ENCODE measurements around the gene LGR4. TPM values are rescaled to one million over a fixed set of nuclear protein-coding genes. Genes with fewer than 3 reads are reported as not detected.

Gene LGR4
- total RNA-seq, 1 experiment from 2014 or later, result 99.2 TPM

GRCh38 chr11:27509908-27510307 lies 37.3 kb upstream of the LGR4 start:
- no peak overlapping the region for H2AFZ ChIP-seq (ENCODE audit: low read length)
- Mint-ChIP-seq H3K27me3 (ENCODE audit: low read depth) (no peaks in the 10 kb centered on the region; the same call in 1 of the 2 replicates), H3K9me3 (no peaks in the 10 kb centered on the region), H3K4me3 (no peak overlapping the region), H3K4me1 (peaks cover 22 to 30% of the 10 kb centered on the region in 2 experiments), H3K27ac (no peak overlapping the region), H3K36me3 (ENCODE audit: insufficient read depth in 1 of 3, low read depth in 3 of 3) (no peaks in the 10 kb centered on the region; a peak in 1 of 7 replicates)
- no CpG with 5 or more reads among the region's 4 CpGs for WGBS (ENCODE audit: extremely low coverage, insufficient read length, low lambda C conversion rate)
- H2BK20ac ChIP-seq (ENCODE audit: low read depth, low read length, poor library complexity, severe bottlenecking), result no peak overlapping the region
- no peak overlapping the region for H3K9ac ChIP-seq (ENCODE audit: extremely low read depth, insufficient read length, low read length)
- no peak overlapping the region for H3K4me2 ChIP-seq (ENCODE audit: insufficient read depth, insufficient read length, low read length)
- TF ChIP-seq CTCF (conservative IDR thresholded peaks at IDR 0.05), result no peak
- no peak overlapping the region for H3K4ac ChIP-seq (ENCODE audit: low read depth, low read length)
- no peak overlapping the region for H2BK5ac ChIP-seq (ENCODE audit: insufficient read length, low read length)
- no peaks in the 10 kb centered on the region for H3K27me3 ChIP-seq (ENCODE audit: insufficient read depth, low read length)
- no peak overlapping the region for H4K91ac ChIP-seq (ENCODE audit: insufficient read length, low read depth, low read length)
- no peak overlapping the region for H2BK120ac ChIP-seq (ENCODE audit: low read depth, low read length, poor library complexity, severe bottlenecking)
- no peak overlapping the region for H3K56ac ChIP-seq (ENCODE audit: insufficient read length, low read depth, low read length)
- H3K14ac ChIP-seq (ENCODE audit: insufficient read depth, low read length), result no peak overlapping the region
- H4K20me1 ChIP-seq (ENCODE audit: control insufficient read depth, insufficient read depth, insufficient read length), result no peaks in the 10 kb centered on the region
- H3K4me1 ChIP-seq (ENCODE audit: insufficient read depth, low read length), result peaks cover 2% of the 10 kb centered on the region; the same call in 1 of the 2 replicates
- peaks cover 8% of the 10 kb centered on the region; the same call in 1 of the 2 replicates for H3K79me2 ChIP-seq (ENCODE audit: insufficient read depth, low read length)
- H3K23ac ChIP-seq (ENCODE audit: insufficient read length, low read depth, low read length), result no peak overlapping the region
- H3K27ac ChIP-seq (ENCODE audit: insufficient read length, low read depth, low read length), result no peak overlapping the region
- H3K23me2 ChIP-seq (ENCODE audit: insufficient read length, low read depth, low read length, poor library complexity, severe bottlenecking), result peaks cover 8% of the 10 kb centered on the region
- no peaks in the 10 kb centered on the region for H3K9me3 ChIP-seq (ENCODE audit: control insufficient read depth, low read depth, low read length)
- no peaks in the 10 kb centered on the region for H3K79me1 ChIP-seq (ENCODE audit: insufficient read depth, low read depth, low read length, poor library complexity, severe bottlenecking)
- H2BK15ac ChIP-seq (ENCODE audit: low read depth, low read length), result no peak overlapping the region
- no peak overlapping the region for H2BK12ac ChIP-seq (ENCODE audit: insufficient read length, low read depth, low read length)
- no peak overlapping the region for H4K5ac ChIP-seq (ENCODE audit: insufficient read length, low read depth, low read length)
- no peak overlapping the region for H2AK5ac ChIP-seq (ENCODE audit: insufficient read length, low read length)
- no peak overlapping the region for H3K18ac ChIP-seq (ENCODE audit: insufficient read length, low read depth, low read length)
- H3T11ph ChIP-seq (ENCODE audit: low read length), result no peak overlapping the region
- H4K8ac ChIP-seq (replicated peaks; ENCODE audit: insufficient read length, low read depth, low read length), result no peak overlapping the region
- DNase-seq, result no peak

Measured in H9 (cell line).